ENCODE data around the gene CLTCL1. TPM values are rescaled to one million over a fixed set of nuclear protein-coding genes. Genes with fewer than 3 reads are reported as not detected.
"Not testable (repeated sequence)": the region's sequence is repeated elsewhere in the genome, so short reads cannot be mapped to it uniquely, and the experiment has no call there.

Gene CLTCL1
- total RNA-seq, 1 donor from 2014 or later: 4.3 TPM

GRCh38 chr22:19169002-19169946 lies 122.2 kb downstream of the CLTCL1 start:
- no peak for TF ChIP-seq CTCF (conservative IDR thresholded peaks at IDR 0.05; ENCODE audit: low read depth, low read length)
- DNase-seq (ENCODE audit: low read depth): no peak

GRCh38 chr22:19168088-19168890 lies 123.2 kb downstream of the CLTCL1 start:
- DNase-seq (ENCODE audit: low read depth): no peak
- H3K4me3 ChIP-seq (ENCODE audit: low read depth, low read length): no peak overlapping the region
- no peak for TF ChIP-seq CTCF (conservative IDR thresholded peaks at IDR 0.05; ENCODE audit: low read depth, low read length)

More at GRCh38 chr22:19169002-19169946, 122.2 kb downstream of the CLTCL1 start:
- peak overlapping the region; percentile 42 for H3K4me3 ChIP-seq (ENCODE audit: low read depth, low read length)

GRCh38 chr22:19167106-19167869 lies 124.2 kb downstream of the CLTCL1 start:
- no peak overlapping the region for H3K4me3 ChIP-seq (ENCODE audit: low read depth, low read length)
- TF ChIP-seq CTCF (conservative IDR thresholded peaks at IDR 0.05; ENCODE audit: low read depth, low read length): no peak
- no peak for DNase-seq (ENCODE audit: low read depth)

- H3K4me3 ChIP-seq (ENCODE audit: low read depth, low read length): no peak overlapping the region
- no peak for TF ChIP-seq CTCF (conservative IDR thresholded peaks at IDR 0.05; ENCODE audit: low read depth, low read length)
- no peak for DNase-seq (ENCODE audit: low read depth)
Measured at GRCh38 chr22:19166421-19166820, 125.1 kb downstream of the CLTCL1 start.

- TF ChIP-seq CTCF (conservative IDR thresholded peaks at IDR 0.05; ENCODE audit: low read depth, low read length): no peak
- H3K4me3 ChIP-seq (ENCODE audit: low read depth, low read length): no peak overlapping the region
- DNase-seq (ENCODE audit: low read depth): no peak
Measured at GRCh38 chr22:19164425-19164824, 127.1 kb downstream of the CLTCL1 start.

- not testable (repeated sequence) for H3K4me3 ChIP-seq (ENCODE audit: low read depth, low read length); DNase-seq (ENCODE audit: low read depth)
Measured at GRCh38 chr22:19158649-19159048, 132.9 kb downstream of the CLTCL1 start.

- DNase-seq (ENCODE audit: low read depth); H3K4me3 ChIP-seq (ENCODE audit: low read depth, low read length): not testable (repeated sequence)
Measured at GRCh38 chr22:19156109-19156508, 135.4 kb downstream of the CLTCL1 start.
